Uterus (tissue), 2 donors: Measurements from ENCODE around the gene DMXL1.

Experiments used
- POLR2A ChIP-seq, 2 donors: fragments of 450-650 bp; IDR thresholded peaks; one replicate each; pipeline ENCODE4 v1.6.1; 2016; ENCODE audit warnings: antibody characterized with exemption in 2 of 2, mild to moderate bottlenecking in 1 of 2, moderate library complexity in 1 of 2
- TF ChIP-seq, protein P1 (sequence below), 4 experiments: fragments of 200-600 bp in 2 of 4; fragments of 450-650 bp in 2 of 4; sonication (generic) in 2 of 4; IDR thresholded peaks; one replicate each; pipeline ENCODE4 v1.5.1; 2016 to 2019; ENCODE audit warnings: antibody characterized with exemption in 4 of 4, mild to moderate bottlenecking in 2 of 4, moderate library complexity in 1 of 4

DNA sequence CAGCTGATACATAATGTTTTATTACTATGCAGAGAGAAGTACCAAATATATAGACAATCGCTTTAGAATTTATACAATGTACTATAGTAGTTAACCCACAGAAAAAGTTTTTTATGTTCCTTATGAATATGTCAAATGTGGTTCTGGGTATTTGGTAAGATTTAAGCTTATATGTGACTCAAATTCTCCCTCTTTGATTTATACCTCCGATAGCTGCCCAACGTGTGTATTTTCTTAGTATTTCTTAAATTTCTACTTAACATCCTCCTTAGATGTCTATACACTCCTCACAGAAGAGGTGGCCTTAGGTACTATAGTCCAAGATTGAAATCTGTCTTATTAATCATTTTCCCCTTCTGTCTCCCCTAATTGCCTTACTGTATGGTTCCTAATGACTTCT lies 146.3 kb downstream of the DMXL1 start:
- TF ChIP-seq, protein P1, sequence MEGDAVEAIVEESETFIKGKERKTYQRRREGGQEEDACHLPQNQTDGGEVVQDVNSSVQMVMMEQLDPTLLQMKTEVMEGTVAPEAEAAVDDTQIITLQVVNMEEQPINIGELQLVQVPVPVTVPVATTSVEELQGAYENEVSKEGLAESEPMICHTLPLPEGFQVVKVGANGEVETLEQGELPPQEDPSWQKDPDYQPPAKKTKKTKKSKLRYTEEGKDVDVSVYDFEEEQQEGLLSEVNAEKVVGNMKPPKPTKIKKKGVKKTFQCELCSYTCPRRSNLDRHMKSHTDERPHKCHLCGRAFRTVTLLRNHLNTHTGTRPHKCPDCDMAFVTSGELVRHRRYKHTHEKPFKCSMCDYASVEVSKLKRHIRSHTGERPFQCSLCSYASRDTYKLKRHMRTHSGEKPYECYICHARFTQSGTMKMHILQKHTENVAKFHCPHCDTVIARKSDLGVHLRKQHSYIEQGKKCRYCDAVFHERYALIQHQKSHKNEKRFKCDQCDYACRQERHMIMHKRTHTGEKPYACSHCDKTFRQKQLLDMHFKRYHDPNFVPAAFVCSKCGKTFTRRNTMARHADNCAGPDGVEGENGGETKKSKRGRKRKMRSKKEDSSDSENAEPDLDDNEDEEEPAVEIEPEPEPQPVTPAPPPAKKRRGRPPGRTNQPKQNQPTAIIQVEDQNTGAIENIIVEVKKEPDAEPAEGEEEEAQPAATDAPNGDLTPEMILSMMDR (IDR thresholded peaks at IDR 0.05), result no peak
- TF ChIP-seq POLR2A (IDR thresholded peaks at IDR 0.05), result no peak
